Breast epithelium (tissue), 3 donors: ENCODE results near the gene RERG.

ENCODE experiments used
- POLR2A ChIP-seq: fragments of 450-650 bp; IDR thresholded peaks from one replicate; pipeline ENCODE4 v1.6.1; 2016; ENCODE audit warnings: antibody characterized with exemption, mild to moderate bottlenecking, moderate library complexity
- POLR2AphosphoS5 ChIP-seq, 3 donors: sonication (generic); formaldehyde crosslinking; IDR thresholded peaks; one replicate each; pipeline ENCODE4 v1.6.1; 2017; ENCODE audit warnings: antibody characterized with exemption in 3 of 3
- TF ChIP-seq, protein P1 (sequence below), 3 donors: fragments of 450-650 bp; IDR thresholded peaks; one replicate each; pipeline ENCODE4 v1.5.1; 2016 to 2017; ENCODE audit warnings: antibody characterized with exemption in 3 of 3, mild to moderate bottlenecking in 3 of 3, moderate library complexity in 3 of 3

GRCh38 chr12:15231493-15231892, 10.3 kb upstream of the RERG start:
- TF ChIP-seq, protein P1, sequence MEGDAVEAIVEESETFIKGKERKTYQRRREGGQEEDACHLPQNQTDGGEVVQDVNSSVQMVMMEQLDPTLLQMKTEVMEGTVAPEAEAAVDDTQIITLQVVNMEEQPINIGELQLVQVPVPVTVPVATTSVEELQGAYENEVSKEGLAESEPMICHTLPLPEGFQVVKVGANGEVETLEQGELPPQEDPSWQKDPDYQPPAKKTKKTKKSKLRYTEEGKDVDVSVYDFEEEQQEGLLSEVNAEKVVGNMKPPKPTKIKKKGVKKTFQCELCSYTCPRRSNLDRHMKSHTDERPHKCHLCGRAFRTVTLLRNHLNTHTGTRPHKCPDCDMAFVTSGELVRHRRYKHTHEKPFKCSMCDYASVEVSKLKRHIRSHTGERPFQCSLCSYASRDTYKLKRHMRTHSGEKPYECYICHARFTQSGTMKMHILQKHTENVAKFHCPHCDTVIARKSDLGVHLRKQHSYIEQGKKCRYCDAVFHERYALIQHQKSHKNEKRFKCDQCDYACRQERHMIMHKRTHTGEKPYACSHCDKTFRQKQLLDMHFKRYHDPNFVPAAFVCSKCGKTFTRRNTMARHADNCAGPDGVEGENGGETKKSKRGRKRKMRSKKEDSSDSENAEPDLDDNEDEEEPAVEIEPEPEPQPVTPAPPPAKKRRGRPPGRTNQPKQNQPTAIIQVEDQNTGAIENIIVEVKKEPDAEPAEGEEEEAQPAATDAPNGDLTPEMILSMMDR (IDR thresholded peaks at IDR 0.05): no peak
- TF ChIP-seq POLR2A: no peak
- TF ChIP-seq POLR2AphosphoS5 (IDR thresholded peaks at IDR 0.05): no peak
